ENCODE measurements around the gene STK10. TPM values are rescaled to one million over a fixed set of nuclear protein-coding genes. Genes with fewer than 3 reads are reported as not detected.
"Not testable (repeated sequence)": the region's sequence is repeated elsewhere in the genome, so short reads cannot be mapped to it uniquely, and the experiment has no call there.

Gene STK10
- total RNA-seq, 2 donors from 2014 or later = 42.9 to 92.2 TPM

DNA sequence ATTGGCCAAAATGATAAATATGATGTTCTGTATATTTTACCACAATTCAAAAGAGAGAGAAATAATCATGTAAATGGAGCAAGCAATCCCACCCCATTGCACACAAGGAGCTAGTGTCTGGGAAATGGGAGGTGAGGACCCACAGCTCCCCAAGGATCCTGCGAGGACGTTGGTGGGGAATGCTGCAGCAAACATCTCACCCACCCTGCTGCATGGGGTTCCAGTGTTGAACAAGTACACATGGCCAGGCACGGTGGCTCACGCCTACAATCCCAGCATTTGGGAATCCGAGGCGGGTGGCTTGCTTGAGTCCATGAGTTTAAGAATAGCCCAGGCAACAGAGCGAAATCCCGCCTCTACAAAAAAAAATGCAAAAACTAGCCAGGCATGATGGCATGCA, 29.0 kb downstream of the STK10 start:
- DNase-seq (ENCODE audit: low spot score in 2 of 2) (no peak), ATAC-seq (no peak)
- Mint-ChIP-seq H3K9me3 (peaks cover 0 to under 1% of the 10 kb centered on the region in 2 donors), H3K36me3 (peaks cover 14 to 38% of the 10 kb centered on the region in 2 donors), H3K27ac (peak overlapping the region; percentile 69 to 77)

DNA sequence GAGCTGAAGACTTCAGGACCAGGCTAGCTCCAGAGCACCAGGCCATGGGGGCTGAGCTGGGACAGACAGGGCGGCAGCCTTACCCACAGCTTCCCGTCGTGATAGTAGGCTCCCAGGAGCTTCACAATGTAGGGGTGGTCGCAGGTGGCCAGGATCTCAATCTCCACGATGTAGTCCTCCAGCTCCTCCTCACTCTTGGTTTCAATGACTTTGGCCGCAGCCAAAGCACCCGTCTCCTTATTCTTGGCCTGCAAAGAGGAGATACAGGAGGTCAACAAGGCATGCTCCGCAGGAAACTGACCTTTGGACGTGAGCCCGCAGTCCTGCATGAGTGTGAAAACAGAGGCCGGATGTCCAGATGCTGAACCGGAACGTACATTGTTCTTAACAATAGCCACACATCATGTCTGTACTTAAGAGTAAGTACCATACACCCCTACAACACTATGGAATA, 31.5 kb downstream of the STK10 start:
- no peak for ATAC-seq
- peaks cover 23 to 60% of the 10 kb centered on the region in 2 donors for H3K36me3 Mint-ChIP-seq
- peak overlapping the region; percentile 19 to 67 for H3K27ac Mint-ChIP-seq
- peaks cover 0 to 5% of the 10 kb centered on the region in 2 donors for H3K9me3 Mint-ChIP-seq
- no peak for DNase-seq (ENCODE audit: low spot score in 2 of 2)

DNA sequence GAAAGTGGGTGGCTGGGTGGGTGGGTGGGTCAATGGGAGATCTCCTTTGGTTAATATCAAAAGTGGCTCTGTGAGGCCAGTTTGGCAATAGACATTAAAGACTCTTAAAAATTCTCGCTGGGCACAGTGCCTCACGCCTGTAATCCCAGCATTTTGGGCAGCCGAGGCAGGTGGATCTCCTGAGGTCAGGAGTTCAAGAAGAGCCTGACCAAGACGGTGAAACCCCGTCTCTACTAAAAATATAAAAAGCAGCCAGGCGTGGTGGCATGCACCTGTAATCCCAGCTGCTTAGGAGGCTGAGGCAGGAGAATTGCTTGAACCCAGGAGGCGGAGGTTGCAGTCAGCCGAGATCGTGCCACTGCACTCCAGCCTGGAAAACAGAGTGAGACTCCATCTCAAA, 32.9 kb downstream of the STK10 start:
- ATAC-seq; DNase-seq (ENCODE audit: low spot score in 2 of 2); H3K9me3 Mint-ChIP-seq; H3K27ac Mint-ChIP-seq: not testable (repeated sequence)
- H3K36me3 Mint-ChIP-seq = peaks cover 31 to 73% of the 10 kb centered on the region in 2 donors

DNA sequence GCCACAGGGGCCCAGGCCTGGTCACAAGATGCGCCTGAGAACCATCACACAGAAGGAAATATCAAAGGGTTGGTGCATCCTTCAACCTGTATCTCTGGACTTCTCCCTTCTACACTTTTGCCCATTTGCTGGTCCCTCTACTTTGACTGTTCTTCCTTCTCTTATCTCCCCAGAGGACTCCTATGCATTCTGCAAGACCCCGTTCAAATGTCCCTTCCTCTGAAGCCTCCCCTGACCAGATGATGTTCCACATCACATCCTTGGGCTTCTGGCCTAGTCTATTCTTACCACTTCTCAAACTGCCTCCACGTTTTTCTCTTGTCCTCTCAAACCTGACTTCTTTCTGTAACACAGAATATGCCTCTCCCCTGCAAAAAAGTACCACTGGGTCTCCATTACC, 34.3 kb downstream of the STK10 start:
- Mint-ChIP-seq H3K9me3 (peaks cover 0 to 5% of the 10 kb centered on the region in 2 donors), H3K36me3 (peaks cover 31 to 69% of the 10 kb centered on the region in 2 donors), H3K27ac (peak overlapping the region; percentile 70 to 91)
- DNase-seq (ENCODE audit: low spot score in 2 of 2) (no peak), ATAC-seq (no peak)

DNA sequence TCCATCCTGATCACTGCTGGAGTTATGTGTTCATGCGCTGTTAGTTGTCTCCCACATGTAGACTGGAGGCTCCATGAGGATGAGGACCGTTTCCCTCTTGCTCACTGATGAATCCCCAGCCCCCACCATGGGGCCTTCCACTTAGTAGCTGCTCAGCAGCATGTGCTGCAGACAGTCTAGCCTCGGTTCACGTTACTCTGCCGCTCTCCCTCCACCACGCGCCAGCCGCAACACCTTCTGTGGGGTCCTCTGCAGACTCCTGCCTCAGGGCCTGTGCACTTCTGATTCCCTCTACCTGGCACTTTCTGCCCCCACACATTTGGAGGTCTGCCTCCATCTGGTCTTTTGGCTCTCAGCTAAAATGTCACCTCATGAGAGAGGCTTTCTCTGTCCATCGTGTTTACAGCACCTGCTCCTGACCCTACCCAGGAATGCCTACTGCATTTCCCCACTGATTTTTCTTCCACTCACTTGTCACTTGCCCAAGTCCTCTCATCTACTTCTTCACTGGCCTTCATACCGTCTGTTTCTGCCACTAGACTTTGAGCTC, 36.3 kb downstream of the STK10 start:
- Mint-ChIP-seq H3K36me3 (peaks cover 28 to 54% of the 10 kb centered on the region in 2 donors), H3K27ac (peak overlapping the region; percentile 15 to 90), H3K9me3 (peaks cover 0 to 5% of the 10 kb centered on the region in 2 donors)
- DNase-seq (ENCODE audit: low spot score in 2 of 2) (no peak), ATAC-seq (no peak)

DNA sequence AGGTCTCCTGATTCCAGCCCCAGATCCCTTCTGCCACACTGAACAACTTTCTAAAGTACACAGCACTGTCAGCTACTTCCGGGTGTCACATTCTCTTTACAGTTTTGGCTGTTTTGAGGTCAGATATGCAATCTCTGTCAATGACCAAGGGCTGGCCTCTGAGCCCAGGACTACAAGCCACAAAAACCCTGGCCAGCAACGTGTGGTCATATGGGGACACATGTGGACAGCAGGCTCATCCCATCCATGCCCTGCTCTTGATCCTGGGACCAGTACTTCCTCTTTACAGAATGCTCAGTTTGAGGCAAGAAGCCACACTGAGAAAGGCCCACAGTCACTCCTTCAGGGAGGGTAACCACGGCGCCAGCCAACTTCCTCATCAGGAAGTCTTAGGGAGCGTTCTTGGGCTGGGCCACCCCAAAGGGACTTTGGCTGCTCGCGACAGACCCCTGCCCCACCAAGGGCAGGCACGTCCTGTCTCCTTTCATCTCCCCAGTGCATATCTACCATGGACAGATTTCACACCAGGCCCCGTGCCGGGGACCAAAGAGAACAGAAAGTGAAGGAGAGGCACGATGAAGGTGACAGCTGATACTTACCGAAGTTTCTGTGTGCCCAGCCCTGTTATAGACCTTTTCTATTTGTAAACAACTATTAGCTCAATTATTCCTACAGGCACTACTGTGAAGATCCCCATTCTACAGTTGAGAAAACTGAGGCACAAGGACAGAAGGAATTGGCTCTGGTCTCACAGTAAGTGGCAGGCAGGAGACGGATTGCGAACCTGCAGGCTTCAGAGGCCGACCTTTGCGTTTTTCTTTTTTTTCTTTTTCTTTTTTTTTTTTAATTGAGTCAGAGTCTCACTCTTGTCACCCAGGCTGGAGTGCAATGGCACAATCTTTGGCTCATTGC, 37.3 kb downstream of the STK10 start:
- peak overlapping the region; percentile 90 to 95 for H3K27ac Mint-ChIP-seq
- H3K36me3 Mint-ChIP-seq = peaks cover 26 to 45% of the 10 kb centered on the region in 2 donors
- peaks cover 0 to 5% of the 10 kb centered on the region in 2 donors for H3K9me3 Mint-ChIP-seq
- ATAC-seq = peak; percentile 65 to 89
- DNase-seq (ENCODE audit: low spot score in 2 of 2) = peak; percentile 32 to 76

DNA sequence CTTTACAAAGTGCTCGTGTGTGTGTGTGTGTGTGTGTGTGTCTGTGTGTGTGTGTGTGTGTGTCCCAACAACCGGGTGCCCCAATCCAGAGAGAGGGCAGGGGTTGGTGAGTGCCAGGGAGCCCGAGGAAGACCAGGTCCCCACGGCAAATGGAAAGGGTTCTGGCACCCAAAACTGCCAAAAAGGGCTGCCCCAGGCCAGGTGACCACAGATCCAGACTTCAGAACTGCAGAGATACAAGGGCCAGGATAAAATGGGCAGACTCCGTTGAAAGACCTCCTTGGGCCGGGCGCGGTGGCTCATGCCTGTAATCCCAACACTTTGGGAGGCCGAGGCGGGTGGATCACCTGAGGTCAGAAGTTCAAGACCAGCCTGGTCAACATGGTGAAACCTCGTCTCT, 38.5 kb downstream of the STK10 start:
- Mint-ChIP-seq H3K36me3 (peaks cover 22 to 40% of the 10 kb centered on the region in 2 donors), H3K27ac (peak overlapping the region; percentile 68 to 90)
- not testable (repeated sequence) for H3K9me3 Mint-ChIP-seq; DNase-seq (ENCODE audit: low spot score in 2 of 2); ATAC-seq

DNA sequence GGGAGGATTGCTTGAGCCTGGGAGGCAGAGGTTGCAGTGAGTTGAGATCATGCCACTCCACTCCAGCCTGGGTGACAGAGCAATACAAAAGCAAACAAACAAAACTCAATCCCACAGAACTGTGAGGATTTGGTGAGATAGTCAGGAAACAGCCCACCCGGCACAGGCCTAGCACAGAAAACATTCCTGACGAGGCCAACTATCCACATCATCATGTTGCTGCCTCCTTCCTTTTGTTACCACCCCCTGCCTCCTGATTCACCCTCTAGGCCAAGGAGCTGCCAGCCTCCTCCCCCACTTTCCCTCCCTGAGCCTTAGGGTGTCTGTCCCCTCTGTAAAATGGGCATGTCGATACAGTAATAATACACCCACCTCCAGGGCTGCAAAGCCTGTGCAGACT, 39.0 kb downstream of the STK10 start:
- ATAC-seq (no peak), DNase-seq (ENCODE audit: low spot score in 2 of 2) (no peak)
- Mint-ChIP-seq H3K9me3 (peaks cover 0 to 5% of the 10 kb centered on the region in 2 donors), H3K27ac (peak overlapping the region; percentile 68 to 90), H3K36me3 (peaks cover 18 to 36% of the 10 kb centered on the region in 2 donors)

DNA sequence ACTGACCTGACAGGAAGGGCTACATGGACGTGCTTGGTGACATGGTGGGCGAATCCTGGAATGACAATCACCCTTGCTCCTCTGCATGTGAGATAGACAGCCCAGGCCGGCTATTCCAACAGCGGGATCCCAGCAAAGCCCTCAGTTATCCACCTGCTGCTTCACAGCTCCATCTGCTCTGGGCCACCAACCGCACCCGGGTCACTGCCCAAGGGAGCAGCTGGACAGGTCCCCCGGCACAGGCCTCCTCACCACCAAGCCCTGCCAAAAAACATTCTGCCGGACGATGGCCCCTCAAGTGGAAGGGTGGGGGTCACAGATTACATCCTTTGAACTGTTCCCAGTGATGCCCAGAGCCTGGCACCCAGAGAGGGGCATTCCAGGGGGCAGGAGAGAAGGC, 39.6 kb downstream of the STK10 start:
- ATAC-seq = no peak

DNA sequence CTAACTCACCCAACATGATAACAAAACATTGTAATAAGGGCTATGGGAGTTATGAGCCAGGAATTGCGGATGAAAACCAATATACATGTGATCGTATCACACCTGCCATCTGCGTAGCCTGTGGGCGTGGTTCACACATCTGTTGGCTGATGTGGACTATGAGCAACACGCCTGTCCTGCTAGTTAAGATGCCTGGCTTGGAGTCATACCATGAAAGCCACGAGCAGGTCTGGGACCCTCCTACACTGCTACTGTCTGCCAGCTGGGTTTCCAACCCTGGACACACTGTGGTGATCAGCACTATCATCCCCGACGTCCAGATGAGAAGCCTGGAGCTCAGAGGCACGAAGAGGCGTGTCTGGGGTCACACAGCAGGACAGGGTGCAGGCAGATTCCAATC, 40.2 kb downstream of the STK10 start:
- DNase-seq (ENCODE audit: low spot score in 2 of 2) = no peak
- Mint-ChIP-seq H3K9me3 (no peaks in the 10 kb centered on the region), H3K36me3 (peaks cover 15 to 23% of the 10 kb centered on the region in 2 donors), H3K27ac (peak overlapping the region; percentile 40 to 58)
- ATAC-seq = peak in 1 of 2 donors; percentile 15

More for the DNA sequence above, 39.6 kb downstream of the STK10 start:
- Mint-ChIP-seq H3K9me3 (no peaks in the 10 kb centered on the region), H3K36me3 (peaks cover 15 to 29% of the 10 kb centered on the region in 2 donors), H3K27ac (no peak overlapping the region)
- no peak for DNase-seq (ENCODE audit: low spot score in 2 of 2)

DNA sequence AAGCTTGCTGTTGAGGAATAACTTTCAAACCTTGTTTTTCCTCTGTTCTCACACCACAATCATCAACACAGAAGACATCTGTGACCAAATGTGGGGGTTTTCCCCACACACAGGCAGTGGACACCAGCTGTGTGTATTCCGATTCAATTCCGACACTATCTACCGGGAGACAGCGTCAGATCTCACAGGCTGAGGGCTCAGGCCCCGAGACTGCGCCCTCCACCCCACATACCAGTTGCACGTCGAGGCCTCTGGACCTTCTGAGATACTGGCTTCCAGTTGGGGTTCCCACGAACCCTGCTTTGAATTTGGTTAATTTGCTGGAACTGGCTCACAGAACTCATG, 41.3 kb downstream of the STK10 start:
- H3K27ac Mint-ChIP-seq = peak overlapping the region; percentile 58 to 92
- H3K9me3 Mint-ChIP-seq = no peaks in the 10 kb centered on the region
- ATAC-seq (no peak), DNase-seq (ENCODE audit: low spot score in 2 of 2) (no peak)
- H3K36me3 Mint-ChIP-seq = peaks cover 9 to 15% of the 10 kb centered on the region in 2 donors

DNA sequence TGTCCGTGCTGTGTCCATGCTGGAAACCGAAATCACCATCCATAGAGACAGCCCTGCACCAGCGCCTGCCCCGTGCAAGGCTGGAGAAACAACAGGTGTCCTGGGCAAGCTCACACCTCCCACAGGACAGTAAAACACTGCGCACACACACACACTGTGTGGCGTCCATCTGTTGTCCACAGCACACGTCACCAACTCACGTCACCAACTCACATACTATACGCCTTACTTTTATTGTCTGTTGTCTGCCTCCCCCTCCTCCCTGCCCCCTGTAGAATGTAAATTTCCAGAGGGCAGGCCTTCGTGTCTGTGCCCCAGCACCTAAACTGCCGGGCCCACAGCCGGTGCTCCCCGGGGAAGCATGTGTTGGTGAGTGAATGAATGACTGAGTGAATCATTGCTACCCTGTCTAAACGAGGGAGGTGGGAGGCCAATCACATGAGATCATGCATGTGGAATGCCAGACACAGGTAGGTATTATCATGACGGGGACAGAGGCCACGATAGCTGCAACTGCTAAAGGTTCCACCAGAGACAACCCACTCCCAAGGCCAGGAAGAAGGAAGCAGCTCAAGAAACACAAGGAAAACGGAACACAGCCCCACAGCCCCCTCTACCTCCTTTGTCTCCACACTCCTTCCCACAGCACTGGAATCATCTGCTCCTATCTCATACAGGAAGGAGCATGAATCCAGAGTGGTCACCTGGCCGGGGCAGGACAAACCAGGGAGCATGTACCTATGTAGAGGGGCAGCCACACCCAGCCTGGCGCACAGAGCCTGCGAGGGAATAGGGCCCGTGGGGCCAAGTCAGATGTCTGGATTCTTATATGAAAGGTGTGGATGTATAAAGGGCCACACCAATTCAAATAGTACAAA, 41.9 kb downstream of the STK10 start:
- Mint-ChIP-seq H3K9me3 (no peaks in the 10 kb centered on the region), H3K27ac (peak overlapping the region; percentile 27 to 58), H3K36me3 (peaks cover 7 to 9% of the 10 kb centered on the region in 2 donors)
- no peak for ATAC-seq
- no peak for DNase-seq (ENCODE audit: low spot score in 2 of 2)

DNA sequence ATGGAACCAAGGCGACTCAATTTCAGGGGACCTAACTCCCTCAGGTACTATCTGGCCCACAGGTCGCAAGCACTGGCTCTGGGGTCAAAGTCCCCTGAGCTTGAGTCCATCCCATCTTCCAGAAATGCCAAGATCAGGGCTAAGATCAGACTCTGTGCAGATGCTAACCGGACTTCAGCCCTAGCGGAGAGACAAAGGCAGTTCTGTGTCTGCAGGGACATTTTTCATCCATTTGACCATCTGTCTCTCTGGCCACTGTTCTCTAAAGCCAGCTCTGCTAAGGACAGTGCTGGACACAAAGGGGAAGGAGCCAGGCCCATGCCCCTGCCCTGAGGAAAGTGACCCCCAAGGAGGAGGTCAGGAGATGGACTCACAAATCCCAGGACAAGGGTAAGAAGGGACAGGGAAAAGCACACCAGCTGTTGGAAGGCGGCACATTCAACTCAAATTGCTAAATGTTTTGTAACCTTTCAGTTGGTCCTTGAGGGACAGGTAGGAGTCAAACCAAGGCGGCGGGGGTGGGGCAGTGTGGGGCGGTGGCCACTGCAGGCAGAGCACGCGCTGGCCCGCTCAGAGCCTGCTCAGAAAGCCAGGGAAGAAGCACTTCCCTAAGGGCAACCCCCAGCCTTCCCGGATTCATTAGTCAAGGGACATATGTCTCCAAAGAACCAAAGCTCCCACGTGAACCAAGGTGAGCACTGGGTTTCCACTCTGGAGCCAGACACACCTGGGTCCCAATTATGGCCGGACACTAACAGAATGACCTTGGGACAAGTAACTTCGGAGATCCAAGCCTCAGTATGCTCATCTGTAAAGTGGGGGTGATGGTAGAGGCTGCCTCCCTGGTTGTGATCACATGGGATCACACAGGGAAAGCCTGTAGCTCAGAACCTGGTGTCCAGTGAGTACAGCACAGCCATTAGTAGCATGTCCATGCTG, 42.8 kb downstream of the STK10 start:
- peaks cover 0 to 1% of the 10 kb centered on the region in 2 donors for H3K36me3 Mint-ChIP-seq
- H3K27ac Mint-ChIP-seq = peak overlapping the region in 1 of 2 donors; percentile 58
- DNase-seq (ENCODE audit: low spot score in 2 of 2) (no peak), ATAC-seq (no peak)
- no peaks in the 10 kb centered on the region for H3K9me3 Mint-ChIP-seq

DNA sequence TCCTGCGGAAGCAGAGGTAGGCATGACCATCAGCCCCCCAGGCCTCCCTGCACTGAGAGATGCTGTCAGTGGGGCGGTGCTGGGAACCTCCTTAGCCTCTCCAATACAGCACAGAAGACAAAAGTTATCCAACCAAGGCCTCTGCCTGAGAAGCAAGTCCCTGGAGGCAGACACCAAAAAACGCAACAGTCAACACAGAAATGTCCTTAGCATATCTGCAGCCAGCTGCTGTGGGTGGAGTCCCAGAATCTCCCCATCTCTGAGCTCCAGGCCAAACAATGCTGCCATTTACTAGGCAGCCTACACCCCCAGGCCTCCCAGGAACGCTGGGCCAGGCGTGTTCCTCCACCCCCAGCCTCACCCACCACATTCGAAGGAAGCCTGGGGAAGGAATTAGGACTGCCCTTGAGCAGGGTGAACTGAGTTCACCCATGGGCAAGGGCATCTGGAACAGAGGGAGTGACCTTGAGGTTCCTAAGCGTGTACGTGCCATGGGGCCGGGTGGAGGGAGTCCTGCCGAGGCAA, 43.7 kb downstream of the STK10 start:
- ATAC-seq (no peak), DNase-seq (ENCODE audit: low spot score in 2 of 2) (no peak)
- peaks cover 8 to 9% of the 10 kb centered on the region in 2 donors for H3K36me3 Mint-ChIP-seq
- peak overlapping the region; percentile 55 to 65 for H3K27ac Mint-ChIP-seq
- H3K9me3 Mint-ChIP-seq = peaks cover 0 to under 1% of the 10 kb centered on the region in 2 donors

DNA sequence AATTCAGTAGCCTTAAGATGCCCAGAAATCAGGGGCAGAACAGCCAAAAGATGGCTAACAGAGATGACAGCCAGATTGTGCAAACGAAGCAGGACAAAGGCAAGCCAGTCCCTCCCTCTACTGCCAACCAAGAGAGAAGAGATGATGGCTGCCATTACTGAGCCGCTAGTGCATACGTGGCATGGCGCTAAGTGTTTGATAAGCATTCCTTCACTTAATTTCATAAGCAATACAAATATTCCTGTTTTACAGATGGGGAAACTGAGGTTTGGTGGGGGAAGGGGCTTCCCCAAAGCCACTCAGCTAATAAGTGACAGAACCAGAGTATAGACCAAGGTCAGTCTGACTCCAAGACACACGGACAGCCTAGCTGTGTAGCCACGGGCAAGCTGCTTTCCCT, 44.1 kb downstream of the STK10 start:
- DNase-seq (ENCODE audit: low spot score in 2 of 2) (no peak), ATAC-seq (no peak)
- Mint-ChIP-seq H3K27ac (peak overlapping the region in 1 of 2 donors; percentile 55), H3K9me3 (peaks cover 0 to 5% of the 10 kb centered on the region in 2 donors), H3K36me3 (peaks cover 12 to 14% of the 10 kb centered on the region in 2 donors)

Data from activated naive CD4-positive, alpha-beta T cell treated with anti-CD3 and anti-CD28 coated beads, Interleukin-2, amount 50 U/mL, for 72 hours (primary cell).